NCI-H2081 (cell line): ENCODE data around the gene MGLL.
"Not testable (repeated sequence)": the region's sequence is repeated elsewhere in the genome, so short reads cannot be mapped to it uniquely, and the experiment has no call there.

ENCODE experiments used
- DNase-seq, 2 experiments: peaks; one replicate each; lab custom pipeline; 2025; lab: John Stamatoyannopoulos, UW

MGLL gene

DNA sequence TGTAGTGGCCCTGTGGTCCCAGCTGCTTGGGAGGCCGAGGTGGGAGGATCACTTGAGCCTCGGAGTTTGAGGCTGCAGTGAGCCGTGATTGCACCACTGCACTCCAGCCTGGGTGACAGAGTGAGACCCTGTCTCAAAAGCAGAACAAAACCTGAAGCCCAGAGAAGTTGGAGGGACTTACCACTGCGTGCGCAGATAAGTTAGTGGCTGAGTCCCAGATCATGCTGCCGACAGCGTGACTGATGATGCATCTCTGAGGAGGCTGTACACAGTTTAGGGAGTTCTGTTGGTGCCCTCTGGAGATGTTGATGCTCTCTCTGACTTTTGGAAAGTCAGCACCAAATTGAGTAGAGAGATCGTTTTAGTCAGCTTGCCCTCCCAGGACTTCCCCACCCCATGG lies 165.4 kb downstream of the MGLL start:
- DNase-seq, result no peak

GRCh38 chr3:127655641-127656040 lies 166.7 kb downstream of the MGLL start:
- no peak for DNase-seq

GRCh38 chr3:127654993-127655392 lies 167.3 kb downstream of the MGLL start:
- not testable (repeated sequence) for DNase-seq

DNA sequence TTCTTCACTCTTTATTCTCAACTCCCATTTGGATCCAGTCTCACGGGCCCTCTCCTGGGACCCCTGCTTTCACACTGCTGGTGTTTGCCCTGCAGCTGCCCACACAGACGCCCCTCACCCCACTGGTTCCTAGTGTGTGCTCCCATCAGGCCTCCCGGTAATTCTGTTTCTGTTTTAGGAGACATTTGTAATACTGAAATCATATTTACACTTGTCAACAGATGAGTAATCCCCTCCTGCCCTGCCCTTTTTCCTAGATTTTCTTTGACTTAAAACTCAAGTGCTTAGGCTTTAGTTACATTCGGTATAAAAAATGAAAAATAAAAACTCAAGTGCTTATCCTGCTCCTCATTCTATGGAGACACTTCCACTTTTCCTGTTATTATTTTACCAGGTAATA lies 167.9 kb downstream of the MGLL start:
- DNase-seq, result peak in 1 of 2 experiments; percentile 39

DNA sequence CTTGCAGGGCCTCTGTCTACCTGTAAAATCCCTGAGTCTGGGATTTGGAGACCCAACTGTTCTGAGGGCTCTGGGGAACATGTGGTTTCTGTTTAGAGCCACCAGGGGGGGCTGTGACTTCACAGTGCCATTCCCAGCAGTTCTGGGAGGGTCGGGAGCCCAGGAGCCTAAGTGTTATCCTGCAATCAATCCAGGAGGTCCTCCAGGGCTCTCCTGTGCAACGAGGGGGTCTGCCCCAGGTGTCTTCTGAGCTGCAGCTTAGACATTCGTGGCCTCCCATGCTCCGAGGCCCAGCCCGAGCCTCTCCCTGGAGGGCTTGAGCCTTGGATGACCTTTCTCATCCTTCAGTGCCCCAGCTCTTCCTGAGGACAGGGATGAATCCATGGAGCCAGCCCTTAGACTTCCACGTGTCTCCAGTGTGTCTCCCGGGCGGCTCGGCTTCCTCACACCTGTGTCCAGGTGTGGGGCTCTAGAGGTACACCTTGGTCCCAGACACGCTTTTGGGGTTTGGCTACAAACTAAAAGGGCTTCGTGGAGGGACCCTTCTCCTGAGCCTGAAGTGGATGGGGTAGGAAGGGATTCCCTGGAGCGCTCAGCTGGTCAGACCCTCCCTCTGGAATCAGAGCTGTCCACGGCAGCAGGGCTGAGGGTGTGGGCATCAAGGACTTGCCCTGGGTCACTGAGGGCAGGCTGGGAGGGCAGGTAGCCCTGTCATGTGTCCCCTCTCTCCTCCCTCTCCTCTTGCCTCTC lies 169.9 kb downstream of the MGLL start:
- peak; percentile 61 to 77 for DNase-seq

DNA sequence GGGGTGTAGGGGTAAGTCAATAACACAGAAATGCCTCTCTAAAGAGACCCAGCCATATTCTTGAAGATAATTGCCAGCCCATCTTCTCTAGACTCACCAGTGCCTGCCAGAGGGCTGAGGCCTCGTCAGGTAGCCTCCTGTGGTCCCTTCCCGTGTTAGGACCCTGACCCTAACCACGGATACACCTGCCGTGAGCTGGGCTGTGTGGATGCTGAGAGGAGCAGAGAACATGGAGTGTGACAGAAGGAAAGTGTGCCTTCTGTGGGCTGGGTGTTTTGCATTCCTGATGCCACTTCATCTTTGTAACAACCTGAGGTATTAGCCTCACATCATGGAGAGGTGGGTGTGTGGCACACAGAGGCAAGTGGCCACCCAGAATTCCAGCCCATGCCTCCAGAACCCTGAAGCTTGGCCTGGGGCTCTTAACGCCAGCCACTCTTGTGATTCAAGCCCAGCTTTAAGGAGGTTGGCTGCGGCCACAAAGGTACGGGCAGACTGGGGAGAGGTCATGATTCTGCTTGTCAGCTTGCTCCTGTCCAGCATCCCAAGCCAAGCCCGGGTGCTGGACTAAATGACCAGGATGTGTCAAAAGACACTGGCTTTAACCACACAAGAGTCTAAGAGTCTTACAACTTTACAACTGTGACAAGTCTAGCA lies 170.7 kb downstream of the MGLL start:
- DNase-seq, result no peak

GRCh38 chr3:127650236-127650635 lies 172.1 kb downstream of the MGLL start:
- no peak for DNase-seq

GRCh38 chr3:127647845-127648204 lies 174.5 kb downstream of the MGLL start:
- no peak for DNase-seq

GRCh38 chr3:127647166-127647844 lies 175.0 kb downstream of the MGLL start:
- DNase-seq, result no peak

DNA sequence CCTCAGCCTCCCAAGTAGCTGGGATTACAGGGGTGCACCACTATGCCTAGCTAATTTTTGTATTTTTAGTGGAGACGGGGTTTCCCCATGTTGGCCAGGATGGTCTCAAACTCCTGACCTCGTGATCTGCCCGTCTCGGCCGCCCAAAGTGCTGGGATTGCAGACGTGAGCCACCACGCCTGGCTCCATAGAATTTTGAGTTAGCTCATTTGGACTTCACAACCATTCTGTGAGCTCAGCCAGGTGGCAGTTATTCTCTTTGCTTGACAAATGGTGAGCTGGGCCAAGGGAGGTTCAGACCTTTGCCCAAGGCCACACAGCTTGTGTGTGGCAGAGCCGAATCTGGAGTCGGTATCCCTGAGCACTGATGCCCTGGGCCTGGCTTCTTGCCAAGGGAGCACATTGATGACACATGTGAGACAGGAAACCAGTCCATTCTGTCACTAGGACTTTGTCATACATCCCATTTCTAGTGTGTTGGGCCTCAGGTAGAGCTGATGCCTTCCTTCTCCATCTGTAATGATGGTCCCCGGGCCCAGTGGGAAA lies 175.7 kb downstream of the MGLL start:
- DNase-seq, result no peak

- no peak for DNase-seq
Observed at GRCh38 chr3:127645371-127646015, 176.8 kb downstream of the MGLL start.

DNA sequence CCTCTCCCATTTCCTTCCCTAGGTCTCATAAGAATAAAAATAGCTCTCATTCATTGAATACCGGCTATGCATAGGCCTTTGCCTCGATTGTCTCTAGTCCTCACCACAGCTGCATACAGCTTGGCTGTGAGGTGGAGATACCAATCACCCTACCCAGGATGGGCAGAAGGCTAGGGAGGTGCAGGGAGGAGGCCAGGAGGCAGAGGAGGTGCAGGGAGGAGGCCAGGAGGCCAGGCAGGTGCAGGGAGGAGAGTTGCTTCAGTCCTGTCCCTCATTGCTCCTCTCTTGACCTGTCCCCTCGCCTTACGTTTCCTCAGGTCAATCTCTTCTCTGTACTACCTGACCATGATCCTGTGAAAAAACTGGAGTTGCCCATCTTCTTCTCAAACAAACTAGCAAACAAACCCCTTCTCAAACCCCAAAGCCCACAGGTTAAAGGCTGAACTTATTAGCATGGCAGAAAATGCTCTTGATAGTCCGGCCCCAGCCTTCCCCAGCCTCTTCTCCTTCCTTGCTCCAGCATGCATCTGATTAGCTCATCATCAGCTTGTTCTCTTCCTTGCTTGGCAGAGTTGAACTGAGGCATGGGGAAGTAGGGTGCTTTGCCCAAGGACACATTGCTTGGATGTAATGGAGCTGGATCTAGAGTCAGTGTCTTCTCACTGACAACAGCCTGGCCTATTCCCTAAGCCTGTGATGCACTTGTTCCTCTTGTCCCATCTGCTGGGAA lies 177.5 kb downstream of the MGLL start:
- DNase-seq, result no peak

DNA sequence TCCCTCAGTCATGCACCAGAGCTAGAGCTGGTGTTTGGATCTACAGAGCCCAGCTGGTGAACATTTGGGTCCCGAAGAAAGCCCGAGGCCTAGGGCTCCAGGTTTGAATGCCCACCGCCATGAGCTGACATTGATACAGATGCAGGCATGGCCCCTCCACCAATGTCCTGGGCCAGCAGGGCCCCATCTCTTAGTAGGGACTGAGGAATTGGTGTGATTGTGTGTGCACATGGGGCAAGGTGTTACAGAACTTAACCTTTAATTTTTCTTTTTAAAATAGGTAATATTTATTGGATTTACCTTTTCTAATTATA lies 182.3 kb downstream of the MGLL start:
- no peak for DNase-seq

GRCh38 chr3:127639173-127640041 lies 182.9 kb downstream of the MGLL start:
- no peak for DNase-seq
